Hematopoietic multipotent progenitor cell treated with erythropoietin and hydrocortisone succinate and interleukin-3 and kit ligand, for 4 days (in vitro differentiated cells): ENCODE results near the gene MSMB.

Experiments
- DNase-seq: peaks from one replicate; pipeline ENCODE4 v3.0.0-alpha.2; 2015

MSMB gene

GRCh38 chr10:46031648-46032532 is 14.2 kb downstream of the MSMB start:
- DNase-seq, result peak; percentile 74

GRCh38 chr10:46030091-46030937 is 15.8 kb downstream of the MSMB start, which contains the start of gene NCOA4:
NCOA4 (minus strand) TSS chr10:46030623; CDS start chr10:46016680, 13,943 bp downstream.
- peak; percentile 99 for DNase-seq

- no peak for DNase-seq
Observed at GRCh38 chr10:46029461-46030030, 16.5 kb downstream of the MSMB start.

GRCh38 chr10:46028584-46029460 is 17.2 kb downstream of the MSMB start:
- DNase-seq, result peak; percentile 87

- no peak for DNase-seq
Observed at GRCh38 chr10:46026106-46026505, 20.0 kb downstream of the MSMB start.

GRCh38 chr10:46025406-46025805 is 20.7 kb downstream of the MSMB start:
- no peak for DNase-seq

- no peak for DNase-seq
Observed at GRCh38 chr10:46024948-46025347, 21.1 kb downstream of the MSMB start.

- DNase-seq, result peak; percentile 96
Observed at GRCh38 chr10:46022978-46023702, 22.9 kb downstream of the MSMB start.

GRCh38 chr10:46020344-46020657 is 25.8 kb downstream of the MSMB start:
- DNase-seq, result no peak

GRCh38 chr10:46019569-46020343 is 26.3 kb downstream of the MSMB start:
- DNase-seq, result peak; percentile 60

GRCh38 chr10:46019177-46019528 is 26.9 kb downstream of the MSMB start:
- DNase-seq, result no peak

- DNase-seq, result peak; percentile 89
Observed at GRCh38 chr10:46018453-46019176, 27.5 kb downstream of the MSMB start.

GRCh38 chr10:46017733-46018132 is 28.3 kb downstream of the MSMB start:
- DNase-seq, result no peak

GRCh38 chr10:46016811-46017210 is 29.3 kb downstream of the MSMB start:
- DNase-seq, result no peak

- DNase-seq, result no peak
Observed at GRCh38 chr10:46016190-46016589, 29.9 kb downstream of the MSMB start.

- DNase-seq, result no peak
Observed at GRCh38 chr10:46014683-46015405, 31.2 kb downstream of the MSMB start.

GRCh38 chr10:46014206-46014605 is 31.9 kb downstream of the MSMB start:
- peak; percentile 41 for DNase-seq

GRCh38 chr10:46012746-46013145 is 33.3 kb downstream of the MSMB start:
- DNase-seq, result no peak

- no peak for DNase-seq
Observed at GRCh38 chr10:46006219-46006618, 39.9 kb downstream of the MSMB start.

GRCh38 chr10:46005383-46005782 is 40.7 kb downstream of the MSMB start:
- no peak for DNase-seq
